GM19452 (cell line): ENCODE results near the gene ZNF205.
A peak's percentile ranks its signal among the peaks of the same experiment; 100 is the strongest.
"Not testable (repeated sequence)": the region's sequence is repeated elsewhere in the genome, so short reads cannot be mapped to it uniquely, and the experiment has no call there.

Experiments
- ATAC-seq: cut with Tn5 transposase; IDR thresholded peaks from one replicate; pipeline ENCODE4 v1.9.1; 2021; ENCODE audit not compliant: unreplicated experiment

Gene ZNF205

DNA sequence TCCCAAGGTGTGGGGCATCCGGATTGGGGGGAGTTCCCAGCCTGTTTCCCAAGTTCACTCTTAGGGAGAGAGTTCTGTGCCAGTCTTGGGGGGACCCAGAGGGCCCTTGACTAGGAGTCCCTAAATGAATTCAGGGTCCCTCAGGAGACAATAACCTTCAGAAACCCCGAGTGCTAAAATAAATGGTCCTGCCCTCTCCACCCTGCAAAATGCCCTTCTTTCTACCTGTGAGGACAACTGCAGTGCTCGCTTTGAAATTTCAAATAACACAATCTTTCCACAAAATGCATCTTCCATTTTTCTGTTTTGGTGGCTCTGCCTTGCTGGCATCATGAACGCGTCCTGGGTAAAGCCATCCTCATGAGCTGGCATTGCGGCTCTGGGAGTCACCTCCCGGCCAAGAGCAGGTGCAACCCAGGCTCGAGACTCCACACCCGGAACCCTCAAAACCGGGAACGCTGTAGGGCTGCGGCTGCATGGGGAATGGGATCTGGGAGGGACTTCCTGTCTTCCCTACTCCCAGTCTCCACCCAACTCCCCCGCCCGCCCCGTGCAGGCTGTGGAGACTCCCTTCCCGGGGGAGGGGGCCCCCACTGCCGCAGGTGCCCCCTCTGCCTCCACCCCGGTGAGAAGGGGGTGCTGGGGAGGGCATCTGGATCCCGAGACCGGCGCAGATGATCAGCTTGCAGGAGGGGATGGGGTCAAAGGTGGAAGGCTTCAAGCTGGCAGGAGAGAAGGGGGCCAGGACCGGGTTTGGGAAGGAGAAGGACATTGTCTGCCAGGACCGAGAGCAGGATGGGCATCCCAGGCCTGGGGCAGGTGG lies at the start of gene ZNF205:
Gene ZNF205, plus strand, starts transcription at position 529 of the 823 bp plus-strand sequence. CDS start 845 bp downstream, outside the sequence.
- ATAC-seq: no peak

DNA sequence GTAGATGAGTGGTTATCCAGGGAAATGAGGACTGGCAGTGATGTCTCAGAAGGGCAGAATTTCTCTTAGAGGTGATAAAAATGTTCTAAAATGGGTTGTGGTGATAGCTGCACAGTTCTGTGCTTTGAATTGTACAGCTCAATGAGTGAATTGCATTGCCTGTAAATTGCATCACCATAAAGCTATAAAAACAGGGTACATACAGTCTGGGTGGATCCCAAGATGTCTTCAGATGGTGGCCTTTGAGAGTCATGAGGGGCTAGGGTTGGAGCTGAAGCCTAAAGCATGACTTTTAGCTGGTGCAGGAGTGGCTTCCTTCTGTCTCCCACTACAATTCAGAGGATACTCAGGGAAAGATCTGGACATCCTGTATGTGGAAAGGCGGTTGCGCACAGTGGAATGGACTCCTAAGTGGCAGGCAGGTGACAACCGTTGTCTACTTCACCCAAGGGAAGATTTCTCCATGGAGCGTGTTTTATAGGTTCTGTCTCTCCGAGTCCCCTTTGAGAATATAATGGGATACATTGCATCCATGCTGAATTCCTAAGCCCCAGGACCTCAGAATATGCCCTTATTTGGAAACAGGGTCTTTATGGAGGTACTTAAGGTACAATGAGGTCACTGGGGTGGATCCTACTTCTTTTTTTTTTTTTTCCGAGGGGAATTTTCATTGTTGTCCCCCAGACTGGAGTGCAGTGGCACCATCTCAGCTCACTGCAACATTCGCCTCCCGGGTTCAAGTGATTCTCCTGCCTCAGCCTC lies 48.6 kb upstream of the ZNF205 start:
- no peak for ATAC-seq

DNA sequence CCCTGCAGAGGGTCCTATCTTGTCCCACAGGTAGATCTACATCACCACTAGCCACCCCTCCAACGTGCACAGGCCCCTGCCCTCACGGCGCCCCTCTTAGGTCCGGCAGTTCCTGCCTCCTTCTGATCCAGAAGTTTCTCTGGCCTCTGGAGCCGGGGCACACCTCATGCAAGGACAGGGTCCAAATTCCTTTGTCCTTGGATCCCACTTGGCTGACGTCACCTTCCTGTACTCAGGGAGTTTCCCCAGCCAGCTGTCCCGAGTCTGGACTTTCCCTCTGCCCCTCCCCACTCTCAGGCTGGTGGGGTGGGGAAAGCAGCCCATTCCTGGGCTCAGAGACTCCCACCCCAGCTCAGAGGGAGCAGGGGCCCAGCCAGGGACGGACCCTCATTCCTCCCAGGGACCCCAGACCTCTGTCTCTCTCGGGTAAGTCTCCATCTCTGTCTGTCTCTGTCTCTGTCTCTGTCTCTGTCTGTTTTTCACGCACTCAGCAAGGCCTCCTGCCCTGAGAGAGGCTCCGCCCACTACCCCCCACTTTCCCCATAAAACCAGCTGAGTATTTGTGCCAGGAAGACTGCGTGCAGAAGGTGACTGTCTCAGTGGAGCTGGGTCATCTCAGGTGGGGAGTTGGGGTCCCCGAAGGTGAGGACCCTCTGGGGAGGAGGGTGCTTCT lies 47.2 kb upstream of the ZNF205 start, which contains the start of gene IL32:
Gene IL32, plus strand, starts transcription at position 572 of the 673 bp plus-strand sequence. CDS start 172 bp downstream, outside the sequence.
- no peak for ATAC-seq

DNA sequence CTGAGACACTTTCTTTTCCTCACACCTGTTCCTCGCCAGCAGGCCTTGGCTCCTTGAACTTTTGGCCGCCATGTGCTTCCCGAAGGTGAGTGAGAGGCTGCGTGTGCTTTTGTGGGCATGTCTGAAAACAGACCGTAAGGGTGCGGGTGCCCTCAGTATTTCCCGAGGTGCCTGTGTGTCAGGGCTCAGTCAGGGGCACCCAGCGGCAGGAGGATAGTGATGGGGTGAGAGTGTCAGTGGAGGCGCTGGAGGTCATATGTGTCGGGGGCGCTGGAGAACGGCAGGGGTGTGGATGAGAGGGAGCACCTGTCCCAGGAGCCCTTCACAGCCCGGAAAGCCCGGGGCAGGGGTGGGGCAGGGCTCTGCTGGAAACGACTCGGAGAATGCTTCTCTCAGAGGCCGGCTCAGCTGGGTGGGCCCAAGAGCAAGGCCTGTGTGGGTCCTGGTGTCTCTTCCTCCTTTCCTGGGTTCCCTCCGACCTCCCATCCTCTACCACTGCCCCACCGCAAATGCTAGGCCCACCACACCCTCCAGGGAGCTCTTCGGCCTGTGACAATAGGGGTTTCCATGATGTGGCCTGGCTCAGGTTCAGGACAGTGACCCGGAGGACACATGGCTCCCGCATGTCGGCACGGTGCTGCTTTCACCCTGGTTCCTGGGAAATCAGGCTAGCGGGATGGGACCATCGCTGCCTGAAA lies 46.5 kb upstream of the ZNF205 start:
- no peak for ATAC-seq

DNA sequence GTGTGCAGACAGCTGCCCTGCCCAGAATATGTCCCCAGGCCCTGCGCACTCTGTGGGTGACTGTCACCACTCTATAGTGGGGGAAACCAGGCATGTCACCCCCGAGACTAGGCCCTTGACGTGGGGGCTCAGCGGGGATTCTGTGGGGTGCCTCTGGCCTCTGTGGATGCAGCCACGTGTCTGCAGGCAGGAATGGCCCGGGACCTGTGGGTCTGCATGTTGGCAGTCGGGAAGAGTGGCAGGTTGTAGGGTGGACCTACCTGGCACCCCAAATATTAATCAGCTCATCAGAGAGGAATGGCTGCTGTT lies 46.0 kb upstream of the ZNF205 start:
- no peak for ATAC-seq

DNA sequence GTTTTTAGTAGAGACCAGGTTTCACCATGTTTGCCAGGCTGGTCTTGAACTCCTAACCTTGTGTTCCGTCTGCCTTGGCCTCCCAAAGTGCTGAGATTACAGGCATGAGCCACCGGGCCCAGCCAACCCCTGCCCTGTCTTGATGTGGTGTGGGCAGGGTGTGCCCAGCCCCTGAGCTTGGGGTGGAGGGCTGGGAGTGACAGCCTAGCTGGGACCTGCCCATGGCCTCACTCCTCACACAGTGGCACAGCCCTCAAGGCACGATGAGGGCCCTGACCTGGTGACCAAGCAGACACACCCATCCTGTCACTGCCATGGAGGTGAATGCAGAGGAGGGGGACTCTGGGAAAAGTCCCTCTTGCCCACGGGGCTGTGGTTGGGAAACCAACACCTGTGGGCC lies 43.9 kb upstream of the ZNF205 start:
- ATAC-seq: no peak

DNA sequence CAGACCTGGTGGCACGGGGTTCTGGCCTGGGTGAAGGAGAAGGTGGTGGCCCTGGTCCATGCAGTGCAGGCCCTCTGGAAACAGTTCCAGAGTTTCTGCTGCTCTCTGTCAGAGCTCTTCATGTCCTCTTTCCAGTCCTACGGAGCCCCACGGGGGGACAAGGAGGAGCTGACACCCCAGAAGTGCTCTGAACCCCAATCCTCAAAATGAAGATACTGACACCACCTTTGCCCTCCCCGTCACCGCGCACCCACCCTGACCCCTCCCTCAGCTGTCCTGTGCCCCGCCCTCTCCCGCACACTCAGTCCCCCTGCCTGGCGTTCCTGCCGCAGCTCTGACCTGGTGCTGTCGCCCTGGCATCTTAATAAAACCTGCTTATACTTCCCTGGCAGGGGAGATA lies 43.2 kb upstream of the ZNF205 start:
- ATAC-seq: not testable (repeated sequence)

DNA sequence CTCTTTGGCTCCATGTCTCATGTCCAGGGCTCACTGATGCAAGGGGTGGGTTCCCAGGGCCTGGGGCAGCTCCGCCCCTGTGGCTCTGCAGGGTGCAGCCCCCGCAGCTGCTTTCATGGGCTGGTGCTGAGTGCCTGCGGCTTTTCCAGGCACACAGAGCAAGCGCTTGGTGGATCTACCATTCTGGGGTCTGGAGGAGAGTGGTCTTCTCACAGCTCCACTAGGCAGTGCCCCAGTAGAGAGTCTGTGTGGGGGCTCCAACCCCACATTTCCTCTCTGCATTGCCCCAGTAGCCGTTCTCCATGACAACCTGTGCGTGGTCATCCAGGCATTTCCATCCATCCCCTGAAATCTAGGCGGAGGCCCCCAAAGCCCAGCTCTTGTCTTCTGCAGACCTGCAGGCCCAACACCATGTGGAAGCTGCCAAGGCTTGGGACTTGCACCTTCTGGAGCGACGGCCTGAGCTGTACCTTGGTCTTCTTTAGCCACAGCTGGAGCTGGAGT lies 41.7 kb upstream of the ZNF205 start:
- no peak for ATAC-seq

DNA sequence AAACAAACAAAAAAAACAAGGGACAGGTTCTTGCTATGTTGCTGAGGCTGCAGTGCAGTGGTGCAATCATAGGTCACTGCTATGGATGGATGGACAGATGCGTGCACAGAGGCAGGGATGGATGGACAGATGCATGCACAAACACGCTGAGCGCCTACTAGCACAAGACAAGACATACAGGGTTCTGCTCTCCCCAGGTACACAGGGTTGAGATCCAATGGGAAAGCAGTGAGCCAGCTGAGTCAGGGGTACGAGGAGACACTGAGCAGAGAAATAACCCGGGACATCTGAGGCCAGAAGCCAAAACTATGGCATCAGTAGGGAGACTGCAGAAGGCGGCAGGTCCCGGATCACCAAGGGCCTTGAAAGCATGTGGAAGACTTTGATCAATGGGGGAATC lies 40.7 kb upstream of the ZNF205 start:
- ATAC-seq: no peak

DNA sequence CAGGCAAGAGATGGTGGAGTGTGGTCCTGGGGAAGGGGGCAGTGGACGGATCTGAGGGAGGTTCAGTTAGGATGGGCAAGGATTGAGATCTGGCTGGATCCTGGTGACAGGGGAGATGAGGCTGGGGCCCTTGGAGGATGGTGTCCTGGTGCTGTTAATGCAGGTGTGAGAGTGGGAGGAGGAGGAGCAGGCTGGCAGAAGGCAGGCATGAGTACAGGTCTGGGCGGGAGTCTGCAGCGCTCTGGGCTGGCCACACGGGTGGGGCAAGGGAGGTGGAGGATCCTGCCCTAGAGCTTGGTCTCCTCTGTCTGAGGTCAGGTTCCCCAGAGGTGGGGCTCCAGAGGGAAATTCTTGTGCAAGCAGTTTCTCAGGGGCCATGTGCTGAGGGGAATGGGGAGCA lies 40.2 kb upstream of the ZNF205 start:
- not testable (repeated sequence) for ATAC-seq

DNA sequence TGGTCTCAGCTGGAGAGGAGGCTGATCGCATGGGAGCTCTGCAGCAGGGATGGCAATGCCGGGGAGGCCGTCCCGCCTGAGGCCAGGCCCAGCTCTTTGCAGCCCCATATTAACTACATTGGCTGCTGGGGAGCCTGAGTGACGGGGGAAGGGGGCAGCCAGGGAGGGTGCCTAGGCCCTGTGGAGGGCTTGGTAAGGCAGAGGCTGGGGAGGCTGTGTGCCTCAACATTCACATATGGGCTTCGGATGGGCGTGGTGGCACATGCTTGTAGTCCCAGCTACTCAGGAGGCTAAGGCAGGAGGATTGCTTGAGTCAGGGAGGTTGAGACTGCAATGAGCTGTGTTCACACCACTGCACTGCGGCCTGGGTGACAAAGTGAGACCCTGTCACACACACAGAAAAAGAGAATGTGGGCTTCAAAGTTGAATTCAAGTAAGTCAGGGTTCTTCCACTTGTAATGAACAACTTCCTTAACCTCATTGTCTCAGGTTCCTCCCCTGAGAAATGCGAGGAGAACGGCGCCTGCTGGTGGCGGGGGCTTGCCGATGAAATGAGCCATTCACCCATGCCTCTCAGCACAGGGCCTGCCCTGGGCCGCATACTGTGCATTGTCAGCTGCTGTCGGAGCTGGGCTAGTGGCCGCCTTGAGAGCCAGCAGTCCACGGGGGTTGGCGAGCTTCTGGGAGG lies 39.7 kb upstream of the ZNF205 start:
- ATAC-seq: not testable (repeated sequence)

DNA sequence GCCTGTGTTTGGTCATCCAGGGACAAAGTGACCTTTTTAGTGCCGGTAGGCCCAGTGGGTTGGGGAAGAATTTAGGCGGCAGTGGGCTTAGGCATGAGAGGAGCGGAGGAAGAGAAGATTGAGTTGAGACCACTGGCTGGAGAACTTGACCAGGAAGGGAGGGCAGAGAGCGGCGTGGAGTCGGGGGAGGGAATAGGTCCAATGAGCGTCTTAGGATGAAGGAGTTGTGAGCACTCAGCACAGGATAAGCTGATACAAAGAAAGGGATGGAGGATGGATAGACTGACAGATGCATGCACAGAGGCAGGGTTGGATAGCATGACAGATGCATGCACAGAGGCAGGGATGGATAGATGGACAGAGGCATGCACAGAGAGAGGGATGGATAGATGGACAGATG lies 38.9 kb upstream of the ZNF205 start:
- no peak for ATAC-seq

DNA sequence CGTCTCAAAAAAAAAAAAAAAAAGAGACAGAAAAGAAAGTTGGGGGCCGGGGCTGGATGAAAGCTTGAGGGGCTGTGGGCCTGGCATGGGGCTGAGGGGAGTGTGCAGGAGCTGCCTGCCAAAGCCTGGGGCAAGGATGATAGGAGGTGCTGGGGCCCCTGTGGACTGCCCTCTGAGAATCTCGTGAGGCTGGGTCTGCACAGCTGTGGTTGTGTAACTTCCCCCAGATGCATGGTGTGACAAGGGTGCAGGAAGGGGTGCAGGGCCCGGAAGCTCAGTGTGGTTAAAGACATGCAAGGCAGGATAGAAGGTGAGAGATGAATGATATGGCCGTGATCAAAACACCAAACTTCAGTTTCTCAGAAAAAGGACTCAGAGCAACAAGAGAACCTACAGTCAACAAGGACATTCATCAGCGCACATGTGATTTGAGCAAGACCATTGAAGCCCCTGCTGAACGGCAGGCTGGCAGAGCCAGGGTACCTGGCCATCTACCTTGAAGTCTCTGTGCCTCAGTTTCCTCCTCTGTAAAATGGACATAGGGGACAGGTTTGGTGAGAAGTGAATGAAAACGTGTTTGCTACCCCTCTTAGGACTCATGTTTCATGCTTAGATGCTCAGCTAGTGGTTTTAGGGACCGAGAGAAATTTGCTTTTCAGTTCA lies 37.4 kb upstream of the ZNF205 start:
- ATAC-seq: peak; percentile 69

DNA sequence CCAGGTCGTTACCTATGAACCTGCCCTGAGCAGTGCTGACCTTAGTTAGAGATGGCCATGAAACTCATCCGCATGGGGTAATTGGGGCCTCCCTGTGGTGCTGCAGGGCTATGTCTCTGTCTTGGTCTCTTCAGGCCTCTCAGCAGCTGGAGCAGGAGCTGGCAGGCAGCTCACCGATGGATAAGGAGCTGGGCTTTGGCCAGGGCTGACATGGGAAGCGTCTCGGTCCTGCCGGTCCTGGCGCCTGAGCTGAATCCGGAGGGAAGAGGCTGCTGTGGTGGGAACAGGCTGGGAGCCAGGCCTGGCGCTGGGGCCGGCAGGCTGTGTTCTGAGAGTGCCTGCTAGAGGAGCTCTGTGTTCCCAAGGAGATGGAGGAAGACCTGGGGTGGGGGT lies 36.9 kb upstream of the ZNF205 start:
- no peak for ATAC-seq

DNA sequence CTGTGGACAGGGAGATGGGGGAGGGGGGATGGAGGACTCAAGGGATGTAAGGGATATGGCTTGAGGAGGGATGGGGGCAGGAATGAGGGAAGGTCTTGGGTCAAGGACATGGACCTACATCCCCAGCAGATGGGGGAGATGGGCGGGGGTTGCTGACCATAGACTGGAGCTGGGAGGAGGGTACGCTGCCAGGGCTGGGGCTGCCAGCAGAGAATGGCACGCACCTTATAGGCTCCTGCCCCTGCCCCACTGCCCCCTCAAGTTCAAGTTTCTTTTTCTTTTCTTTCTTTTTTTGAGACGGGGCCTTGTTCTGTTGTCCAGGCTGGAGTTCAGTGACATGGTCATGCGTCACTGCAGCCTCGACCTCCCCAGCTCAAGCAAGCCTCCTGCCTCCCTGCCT lies 36.4 kb upstream of the ZNF205 start:
- not testable (repeated sequence) for ATAC-seq

DNA sequence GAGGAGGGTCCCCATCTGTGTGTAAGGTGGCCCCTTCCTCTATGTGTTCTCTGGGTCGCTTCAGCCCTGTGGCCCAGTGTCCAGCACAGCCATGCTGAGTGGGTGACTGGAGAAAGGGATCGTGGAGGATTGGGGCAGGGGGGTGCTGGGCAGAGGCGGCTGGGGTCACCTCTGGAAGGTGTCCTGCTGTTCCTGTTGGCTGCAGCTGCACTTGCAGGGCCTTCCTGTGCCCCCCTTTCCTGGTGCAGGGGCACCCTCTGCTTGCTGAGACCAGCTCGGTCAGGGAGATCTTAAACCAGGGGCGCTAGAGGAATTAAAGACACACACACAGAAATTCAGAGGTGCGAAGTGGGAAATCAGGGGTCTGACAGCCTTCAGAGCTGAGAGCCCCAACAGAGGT lies 35.8 kb upstream of the ZNF205 start:
- no peak for ATAC-seq

DNA sequence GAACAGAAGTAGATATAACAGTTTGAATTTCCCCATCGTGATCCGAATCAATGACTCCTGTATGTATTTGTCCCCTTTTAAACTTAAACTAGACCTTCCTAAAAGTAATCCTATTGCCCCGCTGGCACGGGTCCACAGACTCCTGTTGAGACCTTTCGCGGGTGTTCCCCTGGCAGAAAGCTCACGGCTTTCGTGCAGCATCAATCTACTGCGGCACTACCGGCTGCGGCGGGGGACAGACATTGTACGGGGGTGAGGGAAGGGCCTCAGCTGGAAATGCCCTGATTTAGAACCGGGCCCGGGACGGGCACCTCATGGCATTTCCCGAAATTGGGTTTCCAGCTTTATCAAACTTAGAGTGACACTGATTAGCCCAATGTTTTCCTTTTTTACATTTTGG lies 32.4 kb upstream of the ZNF205 start:
- no peak for ATAC-seq

DNA sequence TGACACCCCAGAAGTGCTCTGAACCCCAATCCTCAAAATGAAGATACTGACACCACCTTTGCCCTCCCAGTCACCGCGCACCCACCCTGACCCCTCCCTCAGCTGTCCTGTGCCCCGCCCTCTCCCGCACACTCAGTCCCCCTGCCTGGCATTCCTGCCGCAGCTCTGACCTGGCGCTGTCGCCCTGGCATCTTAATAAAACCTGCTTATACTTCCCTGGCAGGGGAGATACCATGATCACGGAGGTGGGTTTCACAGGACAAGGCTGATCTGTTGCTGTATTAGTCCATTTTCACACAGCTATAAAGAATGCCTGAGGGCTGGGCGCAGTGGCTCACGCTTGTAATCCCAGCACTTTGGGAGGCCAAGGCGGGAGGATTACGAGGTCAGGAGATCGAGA lies 30.4 kb upstream of the ZNF205 start:
- not testable (repeated sequence) for ATAC-seq

DNA sequence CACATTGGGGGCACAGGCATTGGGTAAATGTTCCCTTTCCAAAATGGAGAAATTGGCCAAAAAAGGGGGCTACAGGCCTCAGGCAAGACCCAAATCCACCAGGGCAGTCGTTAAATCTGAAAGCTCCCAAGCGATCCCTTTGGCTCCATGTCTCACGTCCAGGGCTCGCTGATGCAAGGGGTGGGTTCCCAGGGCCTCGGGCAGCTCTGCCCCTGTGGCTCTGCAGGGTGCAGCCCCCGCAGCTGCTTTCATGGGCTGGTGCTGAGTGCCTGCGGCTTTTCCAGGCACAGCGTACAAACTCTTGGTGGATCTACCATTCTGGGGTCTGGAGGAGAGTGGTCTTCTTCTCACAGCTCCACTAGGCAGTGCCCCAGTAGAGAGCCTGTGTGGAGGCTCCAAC lies 29.0 kb upstream of the ZNF205 start:
- ATAC-seq: not testable (repeated sequence)

DNA sequence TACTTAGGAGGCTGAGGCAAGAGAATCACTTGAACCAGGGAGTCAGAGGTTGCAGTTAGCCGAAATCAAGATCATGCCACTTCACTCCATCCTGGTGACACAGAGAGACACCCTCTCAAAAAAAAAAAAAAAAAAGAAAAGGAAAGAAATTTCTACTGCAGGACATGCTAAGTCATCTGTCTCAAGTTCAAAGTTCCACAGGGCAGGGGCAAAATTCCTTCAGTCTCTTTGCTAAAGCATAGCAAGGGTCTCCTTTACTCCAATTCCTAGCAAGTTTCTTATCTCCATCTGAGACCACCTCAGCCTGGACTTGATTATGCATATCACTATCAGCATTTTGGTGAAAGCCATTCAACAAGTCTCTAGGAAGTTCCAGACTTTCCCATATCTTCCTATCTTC lies 27.9 kb upstream of the ZNF205 start:
- ATAC-seq: no peak
